NCI-H2081 treated with DMSO at 0.1 percent for 48 hours (cell line): ENCODE measurements around the gene PHF8.

Experiments used
- DNase-seq: peaks from one replicate; lab custom pipeline; 2025; lab: John Stamatoyannopoulos, UW

The PHF8 gene

GRCh38 chrX:54012830-54013500 lies 31.3 kb downstream of the PHF8 start:
- DNase-seq, result no peak

- DNase-seq, result no peak
Observed at GRCh38 chrX:54007682-54008081, 36.6 kb downstream of the PHF8 start.

GRCh38 chrX:53997724-53998123 lies 46.5 kb downstream of the PHF8 start:
- DNase-seq, result no peak

- no peak for DNase-seq
Observed at GRCh38 chrX:53992589-53992988, 51.7 kb downstream of the PHF8 start.

- no peak for DNase-seq
Observed at GRCh38 chrX:53990171-53990570, 54.1 kb downstream of the PHF8 start.

- DNase-seq, result no peak
Observed at GRCh38 chrX:53984895-53985294, 59.4 kb downstream of the PHF8 start.

GRCh38 chrX:53974529-53974928 lies 69.7 kb downstream of the PHF8 start:
- DNase-seq, result no peak

GRCh38 chrX:53969540-53969939 lies 74.7 kb downstream of the PHF8 start:
- no peak for DNase-seq

- no peak for DNase-seq
Observed at GRCh38 chrX:53950130-53950733, 94.0 kb downstream of the PHF8 start.

- no peak for DNase-seq
Observed at GRCh38 chrX:53940180-53940579, 104.1 kb downstream of the PHF8 start.

- no peak for DNase-seq
Observed at GRCh38 chrX:53939127-53939526, 105.1 kb downstream of the PHF8 start.

GRCh38 chrX:53930515-53931380 lies 113.5 kb downstream of the PHF8 start:
- no peak for DNase-seq

GRCh38 chrX:53926030-53926429 lies 118.2 kb downstream of the PHF8 start:
- DNase-seq, result no peak

GRCh38 chrX:53918702-53919101 lies 125.6 kb downstream of the PHF8 start:
- no peak for DNase-seq

GRCh38 chrX:53900623-53901022 lies 143.7 kb downstream of the PHF8 start:
- DNase-seq, result no peak

- DNase-seq, result no peak
Observed at GRCh38 chrX:53895270-53895669, 149.0 kb downstream of the PHF8 start.
